Measurements from ENCODE around the gene TES.

Gene TES

GRCh38 chr7:116252249-116252648, 41.9 kb downstream of the TES start:
- no peak for FAIRE-seq

DNA sequence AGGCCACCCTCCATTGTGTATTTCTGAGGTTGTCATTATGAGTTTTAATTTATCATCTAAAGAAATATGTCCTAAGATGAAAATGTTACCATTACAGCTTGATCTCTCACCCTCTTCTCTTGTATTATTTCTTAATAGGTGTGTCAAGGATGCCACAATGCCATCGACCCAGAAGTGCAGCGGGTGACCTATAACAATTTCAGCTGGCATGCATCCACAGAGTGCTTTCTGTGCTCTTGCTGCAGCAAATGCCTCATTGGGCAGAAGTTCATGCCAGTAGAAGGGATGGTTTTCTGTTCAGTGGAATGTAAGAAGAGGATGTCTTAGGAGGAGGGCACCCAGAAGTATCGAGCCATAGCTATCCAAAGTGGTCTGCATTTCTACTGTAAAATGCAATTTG, 46.8 kb downstream of the TES start:
- FAIRE-seq = no peak

DNA sequence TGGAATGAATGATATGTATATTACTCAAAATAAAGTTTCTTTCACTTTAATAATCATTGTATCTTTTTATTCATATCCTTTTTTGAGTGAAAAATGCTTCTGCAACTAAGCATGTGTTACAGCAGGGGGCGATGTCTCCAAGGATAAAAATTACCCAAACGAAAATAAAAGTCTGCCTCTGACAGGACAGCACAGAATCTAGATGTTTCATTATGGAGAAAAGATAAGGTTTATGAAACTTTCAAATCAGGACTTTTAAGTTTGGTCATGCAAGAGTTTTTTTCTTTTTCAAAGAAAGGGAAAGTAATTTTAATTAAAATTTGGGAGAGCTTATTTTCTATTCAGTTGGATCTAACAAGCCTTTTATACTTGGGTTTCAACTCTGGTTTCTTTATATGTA, 48.4 kb downstream of the TES start:
- FAIRE-seq = peak; percentile 95

DNA sequence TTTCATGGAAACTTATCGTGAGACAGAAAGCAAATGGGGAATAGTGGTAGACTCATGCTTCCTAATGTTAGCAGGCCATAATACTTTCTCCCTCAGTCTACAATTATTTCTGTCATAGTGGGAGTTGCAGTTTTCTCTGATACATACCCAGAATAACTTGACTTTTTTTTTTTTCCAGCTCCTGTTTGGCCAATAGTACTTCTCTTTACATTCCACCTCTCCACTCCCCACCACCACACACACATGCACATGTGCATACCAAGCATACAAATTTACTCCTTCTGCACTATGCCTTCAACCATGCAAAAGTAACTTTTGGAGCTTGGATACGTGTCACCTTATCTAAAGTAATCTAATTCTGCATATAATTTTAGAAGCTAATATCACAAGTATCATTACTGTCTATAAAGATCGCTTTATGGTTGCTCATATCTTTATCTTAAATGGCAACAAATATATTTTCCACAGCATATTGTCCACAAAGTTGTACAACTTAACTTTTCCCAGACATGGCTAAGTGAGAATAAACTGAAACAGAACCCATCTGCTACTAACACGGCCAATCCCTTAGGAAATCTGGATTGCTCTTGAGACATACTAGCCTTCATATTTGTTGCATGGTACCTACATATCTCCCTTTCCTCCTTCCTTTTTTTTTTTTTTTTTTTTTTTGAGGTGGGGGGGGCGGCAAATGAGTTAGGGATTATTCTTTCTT, 49.0 kb downstream of the TES start:
- no peak for FAIRE-seq

GRCh38 chr7:116259871-116260440, 49.6 kb downstream of the TES start:
- FAIRE-seq = no peak

GRCh38 chr7:116261904-116262303, 51.6 kb downstream of the TES start:
- FAIRE-seq = no peak

DNA sequence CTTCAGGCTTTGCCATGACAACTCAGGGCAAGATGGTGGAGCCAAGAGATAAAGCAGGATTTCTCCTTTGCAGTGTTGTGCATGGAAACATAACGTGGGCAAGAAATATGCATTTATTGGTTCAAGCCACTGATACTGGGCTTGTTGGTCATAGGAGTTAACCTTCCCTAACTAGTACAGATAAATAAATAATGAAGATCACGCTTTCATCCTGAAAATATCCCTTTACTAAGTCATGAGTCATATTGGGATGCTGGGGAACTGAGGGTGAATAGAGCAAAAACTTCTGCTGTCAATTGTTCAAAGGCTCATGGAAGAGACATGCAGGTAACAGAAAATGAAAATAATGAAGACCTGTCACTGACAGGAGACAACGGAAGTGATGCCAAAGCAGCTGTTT, 55.5 kb downstream of the TES start:
- no peak for FAIRE-seq

DNA sequence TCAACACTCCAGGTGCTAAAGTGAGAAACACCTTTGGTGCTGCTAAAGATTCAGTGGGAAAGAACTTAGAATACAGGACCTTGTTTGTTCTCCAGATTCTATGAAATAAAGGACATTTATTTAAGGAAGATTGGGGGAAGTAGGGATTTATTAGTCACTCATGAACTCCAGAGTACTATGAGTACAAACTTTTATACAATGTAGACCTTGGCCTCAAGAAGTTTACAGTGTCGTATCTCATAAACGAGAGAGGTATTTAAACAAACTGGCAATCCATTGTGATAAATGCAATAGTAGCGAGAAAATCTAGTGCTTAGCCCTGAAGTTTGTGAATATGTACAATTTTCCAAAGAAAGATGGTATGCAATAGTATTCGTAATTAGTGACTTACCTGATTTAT, 59.1 kb downstream of the TES start:
- FAIRE-seq = no peak

DNA sequence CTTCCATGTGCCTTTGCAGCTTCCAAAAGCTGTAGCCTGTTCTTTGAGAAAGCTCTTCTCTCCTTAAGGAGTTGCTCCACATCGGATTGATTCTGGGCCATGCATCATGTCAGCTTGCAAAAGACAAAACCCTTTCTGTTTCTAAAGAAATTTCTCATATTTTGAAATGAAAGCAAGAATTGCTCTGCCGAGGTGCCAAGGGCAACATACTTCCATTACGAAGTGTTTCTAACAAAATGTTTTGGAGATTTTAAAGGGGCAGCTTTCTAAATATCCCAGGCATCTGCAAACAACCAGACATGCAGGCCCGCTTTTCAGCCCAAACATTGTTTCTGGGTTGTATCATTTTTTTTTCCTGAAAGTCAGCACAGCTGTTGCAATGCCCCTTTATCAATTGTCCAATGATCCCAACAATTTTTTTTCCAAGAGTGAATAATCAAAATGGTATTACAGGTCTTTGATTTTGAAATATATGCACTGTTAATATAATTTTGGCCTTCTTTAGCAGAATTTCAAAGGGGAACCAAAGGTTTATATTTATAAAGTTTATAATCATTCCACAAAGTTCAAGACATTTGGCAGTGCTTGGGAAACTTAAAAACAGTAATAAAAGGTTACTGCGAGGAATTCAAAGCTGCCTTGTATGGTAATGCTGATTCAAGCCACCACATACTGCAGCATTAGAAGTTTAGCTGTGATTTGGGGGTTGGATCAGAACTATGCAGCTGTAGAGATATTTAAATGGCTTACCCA, 61.0 kb downstream of the TES start:
- no peak for FAIRE-seq

GRCh38 chr7:116271963-116272886, 61.9 kb downstream of the TES start:
- FAIRE-seq = no peak

DNA sequence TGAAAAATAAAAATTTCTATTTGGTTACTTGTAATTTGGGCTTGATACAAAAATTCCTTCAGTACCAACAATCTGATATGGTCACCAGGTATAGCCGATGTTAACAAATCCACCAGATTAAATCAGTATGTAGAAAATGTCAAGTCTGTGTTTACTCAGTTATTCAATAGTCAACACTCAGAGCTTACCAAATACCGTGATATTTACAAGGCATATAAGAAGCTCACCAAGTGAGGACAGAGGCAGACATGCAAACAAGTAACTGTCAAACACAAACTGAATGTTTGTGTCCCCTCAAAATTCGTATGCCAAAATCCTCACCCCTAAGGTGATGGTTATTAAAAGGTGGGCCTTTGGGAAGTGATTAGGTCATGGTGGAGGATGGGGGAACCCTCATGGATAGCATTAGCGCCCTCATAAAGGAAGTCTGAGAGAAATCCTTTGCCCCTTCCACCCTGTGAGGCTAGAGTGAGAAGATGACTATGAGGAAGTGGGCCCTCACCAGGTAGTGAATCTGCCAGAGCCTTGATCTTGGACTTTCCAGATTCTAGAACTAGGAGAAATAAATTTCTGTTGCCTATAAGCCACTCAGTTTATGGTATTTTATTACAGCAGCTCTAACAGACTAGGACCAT, 63.1 kb downstream of the TES start:
- no peak for FAIRE-seq

GRCh38 chr7:116273918-116274301, 63.6 kb downstream of the TES start:
- no peak for FAIRE-seq

DNA sequence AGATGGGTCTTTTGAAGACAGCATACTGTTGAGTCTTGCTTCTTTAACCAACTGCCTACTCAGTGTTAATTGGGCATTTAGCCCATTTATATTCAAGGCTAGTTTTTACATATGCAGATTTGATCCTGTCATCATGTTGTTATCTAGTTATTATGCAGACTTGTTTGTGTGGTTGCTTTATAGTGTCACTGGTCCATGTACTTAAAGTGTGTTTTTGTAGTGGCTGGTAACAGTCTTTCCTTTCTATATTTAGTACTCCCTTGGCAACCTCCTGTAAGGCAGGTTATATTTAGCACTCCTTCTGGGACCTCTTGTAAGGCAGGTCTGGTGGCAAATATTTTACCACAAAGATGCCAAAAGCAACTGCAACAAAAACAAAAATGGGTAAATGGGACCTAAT, 66.7 kb downstream of the TES start:
- no peak for FAIRE-seq

DNA sequence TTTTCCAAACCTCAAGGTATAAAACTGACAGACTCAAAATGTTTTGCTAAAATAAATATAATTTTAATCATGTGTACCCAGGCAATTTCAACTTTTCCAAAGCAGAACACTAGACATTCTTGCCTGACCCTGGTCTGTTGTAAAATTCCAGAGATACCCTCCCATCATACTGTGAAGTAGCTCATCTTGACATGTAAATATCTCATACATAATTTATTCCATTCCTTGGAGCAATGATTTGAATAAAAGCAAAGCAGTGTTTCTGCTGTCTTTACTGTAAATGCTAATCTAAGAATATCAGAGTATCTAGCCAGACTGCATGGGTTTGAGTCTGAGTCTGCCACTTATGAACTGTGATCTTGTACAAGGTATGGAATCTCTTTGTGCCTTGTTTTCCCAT, 68.9 kb downstream of the TES start:
- no peak for FAIRE-seq

DNA sequence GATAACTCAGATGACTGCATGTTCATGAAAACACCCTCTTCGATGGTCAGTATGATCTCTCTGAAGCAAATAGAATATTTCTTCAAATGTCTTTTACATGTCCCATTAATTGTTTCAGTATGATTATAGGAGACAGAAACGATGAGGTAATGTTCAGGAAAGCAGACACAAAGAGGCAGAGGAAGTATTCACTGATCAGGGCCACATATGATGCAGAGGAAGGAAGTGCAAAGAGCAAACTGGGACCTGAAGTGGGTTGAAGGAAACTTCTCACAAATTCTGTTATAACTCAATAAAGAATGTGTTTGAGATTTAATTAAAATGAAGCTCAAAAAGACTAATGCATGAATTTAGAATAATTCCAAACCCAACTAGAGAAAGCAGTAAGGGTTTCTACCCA, 70.5 kb downstream of the TES start:
- no peak for FAIRE-seq

DNA sequence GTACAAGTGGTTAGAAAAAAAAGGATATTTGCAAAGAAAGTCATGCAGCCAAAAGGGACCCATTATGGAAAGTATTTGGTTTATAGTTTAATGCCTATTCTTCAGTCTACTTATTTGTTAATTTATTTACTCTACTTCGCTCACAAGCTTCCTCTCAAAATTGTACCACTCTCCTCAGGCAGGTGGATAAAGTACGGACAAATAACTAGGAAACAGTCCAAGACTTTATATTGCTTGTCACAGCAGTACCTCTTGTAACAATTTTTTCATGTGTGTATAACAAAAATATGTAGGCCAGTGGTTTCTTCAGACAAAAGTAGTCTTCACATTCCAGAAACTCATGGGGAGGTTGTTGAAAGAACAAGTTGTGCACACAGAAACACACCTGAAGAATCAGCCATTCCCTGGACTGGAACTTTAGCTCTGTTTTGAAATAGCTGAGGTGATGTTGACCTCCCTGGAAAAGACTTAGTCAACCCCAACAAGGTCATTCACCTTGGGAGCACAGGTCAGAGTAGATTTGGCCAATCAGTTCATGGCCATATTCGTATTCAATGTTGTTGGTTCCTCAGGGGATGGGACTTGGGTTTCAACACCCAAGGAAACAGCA, 73.4 kb downstream of the TES start:
- no peak for FAIRE-seq

- FAIRE-seq = no peak
Measured at GRCh38 chr7:116284390-116284789, 74.1 kb downstream of the TES start.

GRCh38 chr7:116285252-116285651, 74.9 kb downstream of the TES start:
- FAIRE-seq = no peak

GRCh38 chr7:116290740-116291139, 80.4 kb downstream of the TES start:
- no peak for FAIRE-seq

- FAIRE-seq = no peak
Measured at GRCh38 chr7:116291937-116292336, 81.6 kb downstream of the TES start.

DNA sequence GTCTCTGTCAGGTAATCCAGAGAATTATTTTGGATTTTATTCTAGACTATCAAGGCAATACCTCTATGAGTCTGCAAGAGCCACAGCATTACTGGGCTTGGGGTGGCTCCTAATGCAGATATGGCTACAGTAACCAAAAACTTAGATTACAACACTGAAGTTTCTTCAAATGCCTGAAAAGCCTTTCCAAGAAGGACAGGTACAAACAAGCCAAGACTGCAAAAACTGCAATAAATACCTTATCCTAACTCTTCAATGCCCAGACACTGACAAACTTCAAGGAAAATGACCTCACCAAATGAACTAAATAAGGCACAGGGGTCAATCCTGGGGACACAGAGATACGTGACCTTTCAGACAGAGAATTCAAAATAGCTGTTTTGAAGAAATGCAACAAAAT, 82.0 kb downstream of the TES start:
- FAIRE-seq = no peak

DNA sequence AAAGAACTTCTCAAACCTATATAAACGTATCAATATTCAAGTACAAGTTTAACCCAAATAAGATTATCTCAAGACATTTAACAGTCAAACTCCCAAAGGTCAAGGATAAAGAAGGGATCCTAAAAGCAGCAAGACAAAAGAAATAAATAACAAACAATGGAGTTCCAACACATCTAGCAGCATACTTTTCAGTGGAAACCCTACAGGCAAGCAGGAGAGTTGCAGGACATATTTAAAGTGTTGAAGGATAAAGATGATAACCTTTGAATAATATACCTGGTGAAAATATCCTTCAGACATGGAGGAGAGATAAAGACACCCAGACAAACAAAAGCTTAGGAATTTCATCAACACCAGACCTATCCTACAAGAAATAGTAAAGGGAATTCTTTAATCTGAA, 82.8 kb downstream of the TES start:
- no peak for FAIRE-seq

Measured in TTC549 (cell line).